HT1080 (cell line): ENCODE results near the gene MYL5. TPM values are rescaled to one million over a fixed set of nuclear protein-coding genes. Genes with fewer than 3 reads are reported as not detected.
A peak's percentile ranks its signal among the peaks of the same experiment; 100 is the strongest.
"Not testable (repeated sequence)": the region's sequence is repeated elsewhere in the genome, so short reads cannot be mapped to it uniquely, and the experiment has no call there.

Experiments
- DNase-seq: peaks from one replicate; pipeline ENCODE4 v3.0.0-alpha.2; 2015; ENCODE audit warnings: low read depth
- total RNA-seq: library from RNA; depleted of rRNA; stranded (reverse); fragments of >200 nt; shearing (Covaris generic); gene quantifications from 2 replicates; pipeline ENCODE4 v1.2.3, GENCODE V29; 2014

Gene MYL5
- total RNA-seq, 1 experiment from 2014 or later = 8.5 TPM

DNA sequence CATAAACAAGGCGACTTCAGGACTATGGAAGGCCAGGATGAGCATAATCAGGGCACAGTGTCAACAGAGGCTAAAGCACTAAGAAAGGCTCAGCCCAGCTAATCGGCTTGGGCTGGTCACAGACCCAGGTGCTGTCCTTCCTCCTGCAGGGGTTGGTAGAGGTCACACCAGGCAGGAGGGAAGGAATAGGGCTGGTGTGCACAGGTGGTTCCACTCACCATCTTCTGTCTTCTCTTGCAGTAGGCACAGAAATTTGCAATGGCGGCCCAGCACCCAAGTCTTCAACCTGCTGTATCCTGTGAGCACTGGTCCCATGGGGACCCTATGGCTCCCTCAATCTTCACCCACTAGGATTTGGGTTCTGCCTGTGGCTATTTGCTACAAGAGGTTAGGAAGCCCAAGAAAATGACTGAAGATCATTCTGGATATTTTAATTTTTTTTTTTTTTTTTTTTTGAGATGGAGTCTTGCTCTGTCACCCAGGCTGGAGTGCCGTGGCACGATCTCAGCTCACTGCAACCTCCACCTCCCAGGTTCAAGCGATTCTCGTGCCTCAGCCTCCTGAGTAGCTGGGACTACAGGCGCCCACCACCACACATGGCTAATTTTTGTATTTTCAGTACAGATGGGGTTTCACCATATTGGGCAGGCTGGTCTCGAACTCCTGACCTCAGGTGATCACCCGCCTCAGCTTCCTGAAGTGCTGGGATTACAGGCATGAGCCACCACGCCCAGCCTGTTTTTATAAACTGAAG is 4.4 kb upstream of the MYL5 start:
- DNase-seq = not testable (repeated sequence)

DNA sequence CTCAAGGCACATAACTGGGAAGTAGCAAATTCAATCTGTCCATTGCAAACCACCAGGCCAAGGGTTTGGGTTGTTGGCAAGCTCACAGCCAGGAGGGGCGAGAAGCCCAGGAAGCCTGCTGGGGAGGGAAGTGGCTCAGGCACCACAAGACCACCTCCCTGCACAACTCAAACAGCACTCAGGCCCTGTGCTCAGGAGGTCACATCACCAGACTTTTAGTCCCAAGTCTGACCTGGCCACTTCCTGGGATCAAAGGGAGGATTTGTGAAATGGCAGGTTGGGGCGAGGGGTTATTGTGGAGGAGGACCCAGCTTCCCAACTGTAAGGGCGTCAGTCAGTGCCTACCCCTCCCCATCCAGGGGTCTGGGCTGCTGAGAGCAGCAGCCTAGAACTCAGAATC is 2.6 kb upstream of the MYL5 start:
- no peak for DNase-seq

DNA sequence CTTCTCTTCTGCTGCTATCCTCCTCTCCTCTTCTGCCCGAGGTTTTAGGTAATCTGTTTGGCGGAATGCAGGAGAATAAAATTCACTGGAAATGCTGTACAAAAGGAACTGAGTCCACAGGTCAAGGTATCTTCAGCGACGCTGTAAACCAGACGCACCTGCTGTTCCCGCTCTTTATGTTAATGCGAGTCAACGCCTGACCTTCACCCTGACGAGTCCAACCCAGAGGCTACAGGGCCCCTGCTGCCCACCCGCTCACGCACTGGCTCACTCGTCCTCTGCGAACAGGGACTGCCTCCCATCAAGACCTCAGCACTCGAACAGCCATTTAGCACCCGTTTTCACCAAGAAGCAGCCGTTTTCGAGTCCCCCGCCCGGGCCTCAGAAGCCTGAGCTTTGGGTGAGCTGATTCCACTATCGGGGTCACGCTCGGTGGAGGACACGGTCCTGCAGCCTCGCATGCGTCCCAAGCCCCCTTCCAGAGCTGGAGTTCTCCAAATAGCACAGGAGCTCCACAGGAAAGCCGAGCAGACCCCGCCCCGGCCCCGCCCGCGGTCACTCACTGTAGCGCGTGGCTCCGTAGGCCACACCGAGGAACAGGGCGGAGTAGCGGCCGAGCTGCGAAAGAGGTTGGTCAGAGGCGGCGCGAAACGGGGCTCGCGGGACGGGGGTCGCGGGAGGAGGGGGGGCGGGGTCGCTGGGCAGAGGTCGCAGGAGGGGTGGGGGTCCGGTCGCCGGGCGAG is 822 bp upstream of the MYL5 start:
- no peak for DNase-seq

DNA sequence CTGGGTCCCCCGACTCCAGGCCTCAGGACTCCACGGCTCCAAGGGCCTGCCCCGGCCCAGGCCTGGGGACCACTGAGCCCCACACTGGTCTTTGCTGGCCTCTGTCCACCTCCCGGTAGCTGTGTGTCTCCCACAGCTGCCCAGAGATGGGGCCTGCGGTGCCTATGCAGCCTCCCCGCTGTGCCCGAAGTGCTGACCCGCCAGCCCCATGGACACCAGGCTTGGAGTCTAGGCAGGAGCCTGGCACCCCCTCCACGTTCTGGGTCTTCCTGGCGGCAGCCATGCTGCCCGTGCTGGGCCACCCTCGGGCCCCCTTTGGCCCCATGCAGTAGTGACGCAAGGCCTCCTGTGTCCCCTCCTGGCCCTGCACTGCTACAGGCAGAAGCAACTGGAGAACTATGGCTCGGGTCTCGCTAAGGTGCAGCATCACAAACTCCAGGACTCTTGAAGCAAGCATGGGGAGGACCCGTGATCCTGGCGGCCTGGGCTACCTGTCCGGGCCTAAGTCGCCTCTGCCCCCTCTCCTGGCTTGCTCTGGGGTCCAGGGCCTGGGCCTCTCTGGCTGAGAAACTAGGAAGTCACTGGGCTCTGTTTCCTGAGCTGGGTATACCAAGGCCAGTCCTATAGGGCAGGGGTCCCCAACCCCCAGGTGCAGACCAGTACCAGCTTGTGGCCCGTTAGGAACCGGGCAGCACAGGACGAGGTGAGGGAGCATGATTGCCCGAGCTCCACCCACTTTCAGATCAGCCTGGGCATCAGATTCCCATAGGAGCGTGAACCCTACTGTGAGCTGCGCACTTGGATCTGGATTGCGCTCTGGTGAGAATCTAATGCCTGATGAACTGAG is 917 bp downstream of the MYL5 start:
- DNase-seq = no peak

DNA sequence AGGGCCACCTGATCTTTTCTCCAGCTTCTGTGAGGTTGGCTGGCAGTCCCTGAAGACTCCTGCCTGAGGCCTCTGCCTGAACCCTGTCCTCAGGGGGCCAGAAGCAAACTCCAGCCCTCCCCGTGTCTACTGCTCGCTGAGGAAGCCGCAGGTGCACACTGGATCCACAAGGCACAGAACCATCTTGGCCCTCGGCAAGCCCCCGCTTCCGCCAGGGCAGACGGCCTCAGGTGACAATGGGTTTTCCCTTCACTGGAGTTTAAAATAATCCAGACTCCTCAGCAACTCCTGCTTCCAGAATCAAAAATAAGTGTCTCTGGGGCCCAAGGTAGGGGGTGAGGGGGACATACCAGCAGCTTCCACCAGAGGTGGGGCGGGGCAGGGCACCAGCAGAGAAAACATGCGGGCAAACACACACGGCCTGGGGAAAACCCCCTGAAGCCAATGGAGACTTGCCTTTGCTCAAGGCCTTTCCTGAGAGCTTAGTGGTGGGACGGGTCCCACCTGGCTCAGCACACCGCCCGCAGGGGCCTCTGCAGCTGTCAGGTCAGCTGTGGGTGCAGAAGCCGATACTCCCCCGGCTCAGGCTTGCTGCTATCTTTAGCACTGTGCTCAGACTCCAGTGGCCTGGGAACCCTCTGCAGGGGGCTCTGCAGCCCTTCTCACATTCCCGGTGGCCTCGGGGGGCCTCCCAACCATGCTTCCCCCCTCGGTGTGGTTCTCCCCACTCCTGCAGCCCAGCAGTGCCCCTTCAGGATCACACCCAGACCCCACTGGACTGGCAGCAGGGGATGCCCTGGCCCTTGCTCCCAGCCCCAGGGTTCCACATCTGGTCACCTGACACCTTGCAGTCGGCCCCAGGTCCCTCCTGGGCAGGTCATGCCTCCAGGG is 1.9 kb downstream of the MYL5 start:
- no peak for DNase-seq

DNA sequence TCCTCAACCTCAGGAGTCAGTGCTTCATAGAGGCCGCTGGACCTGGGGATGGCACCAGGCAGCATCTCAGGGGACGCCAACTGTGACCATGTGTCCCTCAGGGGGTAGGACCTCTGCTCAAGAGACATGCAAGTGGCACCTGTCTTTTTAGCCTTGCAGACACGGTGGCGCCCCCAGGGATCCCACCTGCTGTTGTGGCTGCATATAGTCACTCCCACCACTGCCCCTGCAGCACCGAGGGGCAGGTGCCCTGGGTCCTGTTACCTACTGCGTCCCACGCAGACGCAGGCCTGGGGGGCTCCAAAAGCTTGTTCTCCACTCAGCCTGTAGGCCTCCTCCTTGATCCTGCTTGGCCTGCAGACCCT is 2.5 kb downstream of the MYL5 start:
- DNase-seq = no peak

DNA sequence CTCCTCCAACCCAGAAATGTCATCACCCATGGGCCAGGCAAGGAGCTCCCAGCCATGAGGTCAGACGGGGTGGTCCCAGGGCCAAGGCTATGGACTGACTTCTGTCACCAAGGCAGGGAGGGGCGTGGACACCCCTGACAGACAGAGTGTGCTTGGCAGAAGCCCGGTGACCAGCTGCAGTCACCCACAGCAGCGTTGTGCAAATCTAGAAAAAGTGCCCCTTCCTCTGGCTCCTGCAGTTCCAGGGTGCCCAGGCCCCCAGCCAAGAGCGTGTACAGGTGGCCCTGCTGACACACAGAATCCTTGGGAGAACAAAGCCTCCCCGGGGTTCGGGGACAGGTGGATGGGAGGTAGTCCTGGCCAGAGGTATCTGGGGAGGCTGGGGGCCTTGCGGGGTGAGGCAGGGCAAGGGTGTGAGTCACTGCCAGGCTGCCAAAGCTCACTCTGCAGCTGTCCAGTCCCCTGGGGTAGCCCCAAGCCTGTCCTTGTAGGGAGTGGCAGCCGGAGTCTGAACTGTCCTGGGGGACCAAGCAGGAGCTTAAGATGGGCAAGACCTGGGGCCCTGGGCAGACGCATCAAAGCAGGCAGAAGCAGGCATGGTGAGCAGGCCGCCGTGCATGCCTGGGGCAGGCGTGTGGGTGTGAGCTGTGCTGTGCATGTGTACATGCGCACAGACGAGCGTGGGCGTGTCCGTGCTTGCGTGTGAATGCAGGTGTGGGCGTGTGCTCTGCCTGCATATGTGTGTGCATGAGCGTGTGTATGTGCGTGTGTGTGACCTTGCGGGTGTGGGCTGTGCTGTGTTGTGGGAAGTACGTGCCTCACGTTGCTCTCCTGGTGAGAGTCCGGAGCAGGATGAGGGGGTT is 3.3 kb downstream of the MYL5 start:
- no peak for DNase-seq

DNA sequence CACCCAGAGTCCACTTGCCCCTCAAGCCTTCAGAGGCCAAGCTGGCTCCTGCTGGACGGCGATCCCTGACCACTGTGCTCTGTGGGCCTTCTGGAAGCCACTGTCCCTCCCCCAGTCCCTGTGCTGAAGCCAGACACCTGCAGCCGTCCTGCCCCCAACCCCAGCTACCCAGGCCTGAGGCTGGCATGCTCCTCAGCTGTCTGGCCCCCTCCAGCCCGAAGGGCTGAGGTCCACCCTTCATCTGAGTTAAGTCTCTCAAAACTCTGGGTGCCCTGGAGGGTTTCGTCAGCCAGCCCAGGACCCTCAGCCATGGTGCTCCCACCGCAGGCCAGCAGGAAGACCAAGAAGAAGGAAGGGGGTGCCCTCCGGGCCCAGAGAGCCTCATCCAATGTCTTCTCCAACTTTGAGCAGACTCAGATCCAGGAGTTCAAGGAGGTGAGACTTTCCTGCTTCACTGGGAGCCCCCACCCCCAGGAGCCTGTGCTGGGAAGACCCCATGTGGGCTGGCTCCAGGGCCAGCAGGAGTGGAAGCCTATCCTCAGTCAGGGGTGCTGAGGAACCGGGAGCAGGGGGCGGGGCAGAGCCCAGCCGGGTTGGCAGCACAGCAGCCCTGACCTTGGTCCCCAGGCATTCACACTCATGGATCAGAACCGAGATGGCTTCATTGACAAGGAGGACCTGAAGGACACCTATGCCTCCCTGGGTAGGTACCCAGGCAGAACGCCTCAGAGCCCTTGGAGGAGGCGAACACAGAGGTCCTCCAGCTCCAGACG is 4.2 kb downstream of the MYL5 start:
- DNase-seq = no peak

DNA sequence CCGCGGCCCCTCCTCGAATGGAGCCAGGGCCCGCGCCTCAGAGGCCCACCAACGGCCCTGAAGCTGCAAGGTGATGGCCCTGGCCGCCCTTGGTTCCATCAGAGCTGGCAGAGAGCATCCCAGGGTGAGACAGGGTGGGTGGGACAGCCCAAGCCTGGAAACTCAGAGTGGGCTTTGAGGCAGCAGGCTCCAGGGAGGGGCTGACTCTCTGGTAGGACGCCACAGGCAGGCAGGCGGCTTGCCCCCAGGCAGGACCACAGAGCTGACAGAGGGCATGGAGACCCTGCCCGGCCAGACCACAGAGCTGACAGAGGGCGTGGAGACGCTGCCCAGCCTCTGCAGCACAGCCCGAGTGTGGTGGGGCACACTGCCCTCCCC is 4.8 kb downstream of the MYL5 start:
- DNase-seq = no peak

DNA sequence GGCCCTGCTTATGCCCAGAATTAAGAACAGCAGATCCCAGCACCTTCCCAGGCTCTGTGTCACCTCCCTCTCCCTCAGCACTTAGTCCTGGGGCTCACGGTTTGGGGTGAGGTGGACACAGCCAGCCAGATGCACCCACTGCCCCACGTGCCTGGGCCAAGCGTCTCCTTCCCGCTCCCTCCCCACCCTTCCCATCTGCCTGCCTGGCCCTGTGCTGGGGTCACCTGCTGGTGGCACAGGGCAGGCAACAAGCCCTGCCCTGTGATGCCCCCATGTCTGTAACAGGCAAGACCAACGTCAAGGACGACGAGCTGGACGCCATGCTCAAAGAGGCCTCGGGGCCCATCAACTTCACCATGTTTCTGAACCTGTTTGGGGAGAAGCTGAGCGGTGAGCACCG is 5.3 kb downstream of the MYL5 start:
- DNase-seq = no peak

DNA sequence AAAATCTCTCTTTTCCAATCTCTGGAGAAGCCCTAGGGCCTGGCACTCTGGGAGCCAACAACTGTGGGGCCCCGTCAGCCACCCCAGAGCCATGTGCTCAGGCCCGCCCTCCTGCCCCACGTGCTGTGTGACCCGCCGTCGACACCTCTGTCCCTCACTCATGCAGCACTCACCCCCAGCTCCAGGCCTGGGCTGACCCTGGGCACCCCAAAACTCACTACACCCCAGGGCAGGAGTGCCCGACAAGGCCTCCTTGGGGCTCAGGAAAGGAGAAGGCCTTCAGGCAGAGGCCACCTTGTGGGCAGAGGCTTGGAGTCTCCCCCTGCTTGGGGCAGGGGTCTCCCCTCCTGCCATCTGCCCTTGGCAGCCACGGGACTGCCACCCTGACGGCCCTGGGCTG is 5.7 kb downstream of the MYL5 start:
- DNase-seq = no peak

DNA sequence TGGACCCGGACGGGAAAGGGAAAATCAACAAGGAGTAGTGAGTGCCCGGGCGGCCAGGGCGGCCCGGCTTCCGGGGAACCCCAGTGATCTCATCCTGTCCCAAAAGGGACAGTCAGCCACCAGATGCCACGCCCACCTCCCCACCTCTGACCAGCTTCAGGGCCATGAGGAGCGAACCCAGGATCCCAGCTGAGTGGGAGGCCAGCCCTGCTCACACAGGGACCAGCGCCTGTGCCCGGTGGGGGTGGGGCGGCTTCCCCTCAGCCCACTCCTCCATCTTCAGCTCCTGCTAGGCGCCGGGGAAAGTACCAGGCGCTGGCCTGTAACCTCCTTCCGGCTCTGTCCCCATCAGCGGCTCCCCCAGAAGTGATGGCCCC is 6.2 kb downstream of the MYL5 start:
- no peak for DNase-seq

DNA sequence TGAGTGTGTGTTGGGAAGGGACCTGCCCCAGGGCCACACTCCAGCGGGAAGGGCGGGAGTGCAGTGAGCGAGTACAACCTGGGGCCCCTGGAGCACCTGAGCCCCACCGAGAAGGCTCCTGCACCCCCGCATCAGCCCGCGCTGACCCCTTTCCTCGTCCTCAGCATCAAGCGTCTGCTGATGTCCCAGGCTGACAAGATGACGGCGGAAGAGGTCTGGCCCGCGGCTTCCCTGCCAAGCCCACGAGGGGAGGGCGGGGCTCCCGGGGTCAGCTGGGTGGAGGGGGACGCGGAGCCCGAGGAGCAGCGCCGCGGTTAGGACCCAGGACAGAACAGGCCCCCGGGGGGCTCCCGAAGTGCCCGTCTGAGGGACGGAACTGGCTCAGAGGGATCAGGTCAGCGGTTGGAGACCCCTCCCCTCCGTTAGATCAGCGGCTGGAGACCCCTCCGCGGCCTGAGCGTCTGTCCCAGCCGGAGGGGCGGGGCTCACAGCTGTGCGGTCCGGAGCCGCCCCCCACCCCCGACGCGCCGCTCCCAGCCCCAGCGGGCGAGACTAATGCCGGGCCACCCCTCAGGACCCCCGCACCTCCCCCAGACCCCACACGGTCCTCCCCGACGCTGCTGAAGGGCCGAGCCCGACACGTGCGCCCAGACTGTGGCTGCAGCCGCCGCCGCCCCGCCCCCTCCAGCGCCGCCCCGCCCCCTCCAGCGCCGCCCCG is 6.7 kb downstream of the MYL5 start:
- peak; percentile 33 for DNase-seq

DNA sequence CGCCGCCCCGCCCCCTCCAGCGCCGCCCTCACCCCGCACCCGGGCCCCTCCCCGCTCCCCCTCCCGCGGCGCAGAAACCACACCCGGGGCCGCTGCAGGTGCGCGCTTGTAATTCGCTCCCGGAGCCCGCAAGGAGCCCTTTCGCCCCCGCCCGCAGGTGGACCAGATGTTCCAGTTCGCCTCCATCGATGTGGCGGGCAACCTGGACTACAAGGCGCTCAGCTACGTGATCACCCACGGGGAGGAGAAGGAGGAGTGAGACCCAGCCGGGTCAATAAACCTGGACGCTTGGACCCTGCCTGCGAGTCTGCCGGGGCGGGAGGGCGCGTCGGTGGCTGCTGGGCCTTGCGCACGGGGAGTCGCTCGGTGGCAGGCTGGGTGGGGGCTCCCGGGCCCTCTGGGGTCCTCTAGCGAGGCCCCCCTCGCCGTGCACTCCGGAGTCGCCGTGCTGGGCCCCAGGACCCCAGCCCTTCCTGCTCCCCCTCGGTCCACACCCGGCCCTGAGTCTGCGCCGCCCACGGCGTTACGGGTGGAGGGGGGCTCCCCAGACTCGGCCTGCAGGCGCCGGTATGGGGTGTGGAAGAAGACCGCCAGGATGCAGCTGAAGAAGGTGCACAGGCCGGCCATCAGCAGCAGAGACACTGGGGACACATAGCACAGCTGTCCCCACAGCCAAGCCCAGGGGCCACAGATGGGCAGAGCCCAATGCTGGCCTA is 7.6 kb downstream of the MYL5 start:
- no peak for DNase-seq

DNA sequence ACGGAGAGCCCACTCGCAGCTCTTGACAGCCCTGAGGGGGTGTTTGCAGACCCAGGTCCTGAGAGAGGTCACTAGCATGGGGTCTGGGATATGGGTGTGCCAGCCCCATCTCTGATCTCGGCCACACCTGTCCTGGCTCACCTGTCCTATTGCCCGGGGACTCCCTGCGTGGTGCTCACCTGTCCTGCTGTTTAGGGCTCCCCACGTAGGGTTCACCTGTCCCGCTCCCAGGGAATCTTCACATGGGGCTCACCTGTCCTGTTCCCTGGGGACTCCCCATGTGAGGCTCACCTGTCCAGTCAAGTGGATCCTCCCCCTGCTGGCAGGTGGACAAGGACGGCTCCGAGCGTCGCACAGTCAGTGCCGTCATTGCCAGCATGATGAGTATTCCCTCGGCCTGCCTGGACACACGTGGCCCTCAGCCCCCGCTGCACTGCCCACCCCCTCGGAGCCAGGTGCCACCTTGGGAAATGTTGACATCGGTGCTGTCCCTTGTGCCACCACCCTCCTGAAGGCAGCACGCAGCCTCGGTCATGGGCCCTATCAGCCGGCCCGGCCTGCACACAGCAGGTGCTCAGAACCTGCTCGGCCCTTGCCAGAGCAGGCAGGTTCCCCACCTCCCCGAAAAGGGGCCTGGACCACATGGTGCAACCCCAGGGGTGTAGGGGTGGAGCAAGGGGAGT is 8.3 kb downstream of the MYL5 start:
- DNase-seq = no peak

DNA sequence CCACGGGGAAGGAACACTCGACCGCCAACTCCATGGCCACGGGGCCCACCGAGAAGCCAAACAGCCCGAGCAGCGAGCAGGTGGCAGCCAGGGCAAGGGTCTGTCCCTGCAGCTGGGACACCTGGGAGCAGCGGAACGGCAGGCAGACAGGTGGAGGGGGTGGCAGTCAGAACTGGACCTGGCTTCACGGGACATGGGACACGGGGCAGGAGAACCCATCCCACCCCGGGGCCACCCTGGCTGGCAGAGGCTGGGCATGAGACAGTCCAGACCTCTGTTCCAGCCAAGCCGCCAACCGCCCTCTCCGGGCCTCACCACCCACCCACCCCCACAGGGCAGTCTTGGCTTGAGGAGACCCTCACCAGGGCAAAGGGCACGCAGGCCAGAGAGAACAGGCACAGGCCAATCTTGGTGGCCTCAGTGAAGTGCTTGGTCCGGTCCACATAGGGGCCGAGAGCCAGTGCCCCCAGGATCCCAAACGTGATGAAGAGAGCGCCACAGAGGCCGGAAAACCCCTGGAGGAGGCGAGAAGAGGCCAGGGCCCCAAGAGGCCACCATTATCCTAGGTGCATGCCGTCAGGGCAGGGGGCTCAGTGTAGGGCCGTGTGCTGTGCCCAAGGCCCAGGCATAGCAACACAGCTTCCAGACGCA is 9.0 kb downstream of the MYL5 start:
- DNase-seq = no peak
